ENCODE data around the gene GOLGA6B. TPM values are rescaled to one million over a fixed set of nuclear protein-coding genes. Genes with fewer than 3 reads are reported as not detected.
"Not testable (repeated sequence)": the region's sequence is repeated elsewhere in the genome, so short reads cannot be mapped to it uniquely, and the experiment has no call there.

The GOLGA6B gene, protein sequence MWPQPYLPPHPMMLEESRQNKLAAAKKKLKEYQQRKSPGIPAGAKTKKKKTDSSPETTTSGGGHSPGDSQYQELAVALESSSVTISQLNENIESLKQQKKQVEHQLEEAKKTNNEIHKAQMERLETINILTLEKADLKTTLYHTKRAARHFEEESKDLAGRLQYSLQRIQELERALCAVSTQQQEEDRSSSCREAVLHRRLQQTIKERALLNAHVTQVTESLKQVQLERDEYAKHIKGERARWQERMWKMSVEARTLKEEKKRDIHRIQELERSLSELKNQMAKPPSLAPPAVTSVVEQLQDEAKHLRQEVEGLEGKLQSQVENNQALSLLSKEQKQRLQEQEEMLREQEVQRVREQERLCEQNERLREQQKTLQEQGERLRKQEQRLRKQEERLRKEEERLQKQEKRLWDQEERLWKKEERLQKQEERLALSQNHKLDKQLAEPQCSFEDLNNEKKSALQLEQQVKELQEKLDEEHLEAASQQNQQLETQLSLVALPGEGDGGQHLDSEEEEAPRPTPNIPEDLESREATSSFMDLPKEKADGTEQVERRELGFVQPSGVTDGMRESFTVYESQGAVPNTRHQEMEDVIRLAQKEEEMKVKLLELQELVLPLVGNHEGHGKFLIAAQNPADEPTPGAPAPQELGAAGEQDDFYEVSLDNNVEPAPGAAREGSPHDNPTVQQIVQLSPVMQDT
- 1 to 10 TPM in 1 of 2 donors, not detected in 1; 1.1 TPM for total RNA-seq

DNA sequence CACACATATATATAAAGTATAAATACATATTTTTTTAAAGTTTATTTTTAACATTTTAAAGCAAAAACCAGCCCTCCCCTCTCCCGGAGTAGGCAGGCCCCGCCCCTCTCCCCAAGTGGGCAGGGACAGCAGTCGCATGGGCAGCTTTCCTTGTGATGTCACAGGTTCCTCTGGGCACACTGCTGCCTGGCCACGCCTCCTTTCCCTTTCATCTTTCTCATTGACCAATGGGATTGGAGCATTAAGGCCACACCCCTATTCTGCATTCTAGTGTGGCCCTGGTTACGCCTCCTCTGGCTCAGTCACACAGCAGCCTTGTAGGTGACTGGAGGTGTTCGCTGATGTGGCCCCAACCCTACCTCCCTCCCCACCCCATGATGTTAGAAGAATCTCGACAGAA is at the start of gene GOLGA6B:
GOLGA6B (plus strand) TSS at position 301 of the 400 bp plus-strand sequence; CDS start at position 342, 41 bp downstream.
- H3K9me3 Mint-ChIP-seq; ATAC-seq; H3K27ac Mint-ChIP-seq; H3K36me3 Mint-ChIP-seq; DNase-seq (ENCODE audit: low spot score in 2 of 2): not testable (repeated sequence)

DNA sequence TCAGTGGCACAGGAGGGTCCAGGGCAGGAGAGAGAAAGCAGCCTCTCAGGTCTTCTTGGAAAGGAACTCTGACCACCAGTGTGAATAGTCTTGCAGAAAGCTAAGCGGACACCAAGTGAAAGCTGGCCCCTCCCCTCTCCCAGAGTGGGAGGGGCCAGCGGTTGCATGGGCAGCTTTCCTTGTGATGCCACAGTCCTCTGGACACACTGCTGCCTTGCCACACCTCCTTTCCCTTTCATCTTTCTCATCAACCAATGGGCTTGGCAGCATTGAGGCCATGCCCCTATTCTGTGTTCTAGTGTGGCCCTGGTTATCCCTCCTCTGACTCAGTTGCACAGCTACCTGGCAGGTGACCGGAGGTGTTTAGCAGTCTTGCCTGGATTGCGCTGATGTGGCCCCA is 49.7 kb upstream of the GOLGA6B start:
- peak in 1 of 2 donors; percentile 25 for ATAC-seq
- no peaks in the 10 kb centered on the region for H3K9me3 Mint-ChIP-seq

DNA sequence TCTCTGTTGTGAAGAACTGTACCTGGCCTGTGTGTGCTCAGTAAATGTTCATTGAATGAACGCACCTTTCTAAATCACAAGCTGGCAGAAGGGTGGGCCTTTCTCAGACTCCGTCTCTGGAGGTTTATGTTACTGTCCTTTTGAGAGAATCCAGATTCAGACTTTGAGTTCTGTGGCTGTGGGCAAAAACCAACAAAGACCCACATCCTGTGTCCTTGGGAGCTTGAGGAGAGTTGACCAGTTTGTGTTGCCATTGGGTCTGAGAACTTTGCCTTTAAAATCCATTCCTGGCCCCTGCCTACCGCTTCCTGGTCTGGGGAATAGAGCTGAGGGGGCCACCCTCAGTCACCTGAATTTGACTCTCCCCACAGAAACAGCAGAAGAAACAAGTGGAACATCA is 46.4 kb upstream of the GOLGA6B start:
- ATAC-seq; H3K9me3 Mint-ChIP-seq; H3K36me3 Mint-ChIP-seq; H3K27ac Mint-ChIP-seq; DNase-seq (ENCODE audit: low spot score in 2 of 2): not testable (repeated sequence)

More for the DNA sequence above, 49.7 kb upstream of the GOLGA6B start:
- DNase-seq (ENCODE audit: low spot score in 2 of 2) = no peak
- no peaks in the 10 kb centered on the region for H3K36me3 Mint-ChIP-seq
- no peak overlapping the region for H3K27ac Mint-ChIP-seq

DNA sequence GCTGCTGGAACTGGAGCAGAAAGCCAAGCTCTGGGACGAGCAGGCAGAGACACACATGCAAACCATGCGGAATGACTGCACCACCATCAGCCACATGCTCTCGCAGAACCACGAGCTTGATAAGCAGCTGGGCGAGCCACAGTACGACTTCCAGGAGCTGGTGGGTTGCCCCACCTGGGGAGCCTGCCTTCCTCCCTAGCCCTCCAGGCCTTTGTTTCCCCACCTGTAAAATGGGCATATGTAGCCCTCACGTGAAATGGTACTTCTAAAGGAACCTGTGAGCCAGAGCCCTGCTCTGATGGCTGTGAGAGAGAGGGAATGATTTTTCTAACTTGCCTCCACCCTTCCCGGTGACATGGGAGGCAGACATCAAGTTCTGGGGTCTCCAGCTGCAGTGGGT is 44.6 kb upstream of the GOLGA6B start:
- no peak for ATAC-seq
- Mint-ChIP-seq H3K27ac (no peak overlapping the region), H3K9me3 (no peaks in the 10 kb centered on the region), H3K36me3 (no peaks in the 10 kb centered on the region)
- no peak for DNase-seq (ENCODE audit: low spot score in 2 of 2)

DNA sequence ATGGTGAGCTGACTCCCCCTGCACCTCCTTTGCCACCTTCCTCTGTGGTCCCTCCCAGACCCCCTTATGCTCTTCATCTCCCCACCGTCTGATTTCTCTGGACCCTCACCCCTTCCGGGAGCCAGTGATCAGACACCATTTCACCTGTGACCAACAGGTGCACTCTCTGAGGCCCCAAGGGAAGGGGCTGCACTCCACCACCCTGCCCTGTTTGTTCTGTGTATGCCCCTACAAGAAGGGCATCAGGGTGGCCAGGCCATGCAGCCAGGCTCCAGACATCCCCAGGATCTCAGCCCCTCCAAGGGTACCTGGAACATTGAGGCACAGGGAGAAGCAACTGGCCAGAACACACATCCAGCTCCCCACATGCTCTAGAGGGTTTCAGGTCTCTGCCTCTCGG is 42.2 kb upstream of the GOLGA6B start:
- not testable (repeated sequence) for ATAC-seq; H3K9me3 Mint-ChIP-seq; H3K27ac Mint-ChIP-seq; DNase-seq (ENCODE audit: low spot score in 2 of 2); H3K36me3 Mint-ChIP-seq

DNA sequence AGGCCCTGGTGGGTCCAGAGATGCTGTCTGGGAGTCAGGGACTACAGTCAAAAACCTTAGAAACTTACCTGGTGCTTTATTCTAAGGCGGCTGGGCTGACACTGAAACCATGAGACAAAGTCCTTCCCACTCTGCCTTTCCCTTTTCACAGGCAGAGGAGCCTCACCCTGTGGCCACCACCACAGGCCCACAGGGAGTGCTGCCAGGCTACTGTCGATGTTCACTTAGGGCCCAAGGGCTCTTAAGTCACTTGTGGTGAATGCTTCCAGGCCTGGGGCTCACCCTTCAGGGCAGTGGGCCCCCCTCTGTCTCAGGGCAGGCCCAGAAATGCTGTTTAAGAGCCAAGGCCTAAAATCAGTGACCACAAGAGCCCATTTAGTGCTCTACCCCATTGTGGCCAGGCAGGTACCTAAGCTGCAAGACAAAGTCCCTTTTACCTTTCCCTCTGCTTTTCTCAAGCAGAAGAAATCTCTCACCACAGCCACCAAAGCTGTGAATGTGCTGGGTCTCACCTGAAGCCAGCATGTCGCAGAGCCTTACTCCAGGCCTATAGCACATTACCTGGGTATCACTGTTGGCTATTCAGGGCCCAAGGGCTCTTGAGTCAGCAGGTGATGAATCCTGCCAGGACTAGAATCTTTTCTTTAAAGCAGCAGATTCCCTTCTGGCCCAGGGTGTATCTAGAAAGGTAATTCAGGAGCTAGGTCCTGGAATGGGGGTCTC is 39.5 kb upstream of the GOLGA6B start:
- Mint-ChIP-seq H3K9me3 (no peaks in the 10 kb centered on the region), H3K27ac (no peak overlapping the region), H3K36me3 (no peaks in the 10 kb centered on the region)
- ATAC-seq (no peak), DNase-seq (ENCODE audit: low spot score in 2 of 2) (no peak)

DNA sequence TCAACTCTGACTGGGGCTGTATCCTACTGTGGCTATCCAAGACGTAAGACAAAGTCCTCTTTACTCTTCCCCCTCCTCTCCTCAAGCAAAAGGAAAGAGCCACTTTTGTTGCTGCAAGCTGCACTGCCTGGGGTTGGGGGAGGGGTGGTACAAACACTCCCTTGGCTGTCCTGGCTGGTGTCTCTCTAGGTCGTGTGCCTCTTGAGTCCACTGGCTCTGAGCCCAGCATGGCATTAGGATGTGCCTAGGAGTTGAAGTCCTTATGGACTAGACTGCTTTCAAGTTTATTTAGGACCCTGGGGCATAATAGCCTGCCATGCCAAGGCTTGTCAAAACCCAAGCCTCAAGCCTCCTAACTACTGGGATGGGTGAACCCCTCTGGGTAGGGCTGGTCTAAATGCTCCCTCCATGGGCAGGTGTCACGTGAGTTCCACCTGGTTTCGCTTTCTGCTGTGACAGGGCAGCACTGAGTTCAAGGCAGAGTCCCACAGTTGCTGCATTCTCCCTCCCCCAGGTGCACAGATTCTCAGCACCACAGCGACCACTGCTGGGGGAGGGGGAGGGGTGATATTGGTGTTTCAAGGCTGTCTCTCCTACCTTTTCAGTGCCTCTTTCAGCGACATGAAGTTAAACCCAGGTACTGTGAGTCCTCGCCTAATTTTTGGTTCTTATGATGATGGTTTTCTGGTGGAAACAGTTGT is 38.8 kb upstream of the GOLGA6B start:
- H3K36me3 Mint-ChIP-seq; H3K27ac Mint-ChIP-seq; H3K9me3 Mint-ChIP-seq; DNase-seq (ENCODE audit: low spot score in 2 of 2): not testable (repeated sequence)
- peak; percentile 13 to 34 for ATAC-seq

DNA sequence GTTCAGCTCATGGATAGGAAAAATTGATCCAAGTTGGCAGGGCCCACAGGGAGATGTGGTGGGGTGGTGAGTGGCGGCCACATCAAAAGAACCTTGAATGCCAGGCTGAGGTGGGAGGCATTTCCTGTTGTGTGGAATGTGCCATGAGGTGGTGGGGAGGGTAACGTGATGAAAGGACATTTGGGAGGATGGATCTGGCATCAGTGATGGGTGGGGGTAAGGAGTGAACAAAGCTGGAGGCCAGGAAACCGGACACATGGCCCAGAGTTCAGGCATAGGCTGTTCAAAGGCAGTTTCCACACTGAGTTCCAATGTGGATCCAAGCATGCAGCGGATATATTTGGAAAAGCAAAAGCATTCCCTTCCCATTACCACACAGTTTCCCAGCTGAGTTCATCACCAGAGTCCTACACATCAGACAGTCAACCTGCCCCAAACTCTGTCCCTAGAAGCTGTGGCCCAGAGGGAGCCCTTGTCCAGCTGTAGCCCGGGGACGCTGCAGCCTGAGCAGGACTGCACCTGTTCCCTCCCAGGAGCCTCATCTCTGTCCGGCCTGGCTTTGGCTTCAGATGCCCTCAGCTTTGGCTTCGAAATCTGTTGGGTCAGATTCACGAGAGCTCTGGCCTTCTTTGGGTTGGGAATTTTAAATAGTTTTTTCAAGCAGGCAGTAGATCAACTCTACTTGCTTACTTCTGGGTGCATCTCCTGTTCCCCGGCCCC is 37.8 kb upstream of the GOLGA6B start:
- Mint-ChIP-seq H3K9me3 (no peaks in the 10 kb centered on the region), H3K27ac (peak overlapping the region in 1 of 2 donors; percentile 67), H3K36me3 (no peaks in the 10 kb centered on the region)
- no peak for ATAC-seq
- no peak for DNase-seq (ENCODE audit: low spot score in 2 of 2)

DNA sequence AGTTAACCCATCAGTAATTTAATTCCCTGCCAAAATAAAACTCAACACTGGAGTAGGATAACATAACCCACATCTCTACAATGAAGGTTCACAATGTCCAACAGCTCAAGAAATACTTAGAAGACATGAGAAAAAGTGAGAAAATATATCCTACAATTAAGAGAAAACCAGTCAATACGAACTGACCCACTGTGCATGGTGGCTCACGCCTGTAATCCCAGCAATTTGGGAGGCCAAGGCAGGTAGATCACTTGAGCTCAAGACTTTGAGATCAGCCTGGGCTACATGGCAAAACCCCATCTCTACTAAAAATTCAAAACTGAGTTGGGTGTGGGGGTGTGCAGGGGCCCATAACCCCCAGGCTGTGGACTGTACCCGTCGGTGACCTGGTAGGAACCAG is 30.6 kb upstream of the GOLGA6B start:
- H3K27ac Mint-ChIP-seq; H3K9me3 Mint-ChIP-seq; H3K36me3 Mint-ChIP-seq; DNase-seq (ENCODE audit: low spot score in 2 of 2); ATAC-seq: not testable (repeated sequence)

DNA sequence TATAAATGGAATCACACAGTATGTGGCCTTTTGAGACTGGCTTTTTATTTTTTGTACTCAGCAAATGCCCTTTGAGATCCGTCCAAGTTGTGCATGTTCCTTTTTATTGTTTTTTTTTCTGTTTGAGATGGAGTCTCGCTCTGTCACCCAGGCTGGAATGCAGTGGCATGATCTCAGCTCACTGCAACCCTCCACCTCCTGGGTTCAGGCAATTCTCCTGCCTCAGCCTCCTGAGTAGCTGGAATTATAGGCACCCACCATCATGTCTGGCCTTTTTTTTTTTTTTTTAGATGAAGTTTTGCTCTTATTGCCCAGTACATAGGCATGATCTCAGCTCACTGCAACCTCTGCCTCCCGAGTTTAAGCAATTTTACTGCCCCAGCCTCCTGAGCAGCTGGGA is 28.3 kb upstream of the GOLGA6B start:
- H3K27ac Mint-ChIP-seq; H3K9me3 Mint-ChIP-seq; H3K36me3 Mint-ChIP-seq; ATAC-seq; DNase-seq (ENCODE audit: low spot score in 2 of 2): not testable (repeated sequence)

DNA sequence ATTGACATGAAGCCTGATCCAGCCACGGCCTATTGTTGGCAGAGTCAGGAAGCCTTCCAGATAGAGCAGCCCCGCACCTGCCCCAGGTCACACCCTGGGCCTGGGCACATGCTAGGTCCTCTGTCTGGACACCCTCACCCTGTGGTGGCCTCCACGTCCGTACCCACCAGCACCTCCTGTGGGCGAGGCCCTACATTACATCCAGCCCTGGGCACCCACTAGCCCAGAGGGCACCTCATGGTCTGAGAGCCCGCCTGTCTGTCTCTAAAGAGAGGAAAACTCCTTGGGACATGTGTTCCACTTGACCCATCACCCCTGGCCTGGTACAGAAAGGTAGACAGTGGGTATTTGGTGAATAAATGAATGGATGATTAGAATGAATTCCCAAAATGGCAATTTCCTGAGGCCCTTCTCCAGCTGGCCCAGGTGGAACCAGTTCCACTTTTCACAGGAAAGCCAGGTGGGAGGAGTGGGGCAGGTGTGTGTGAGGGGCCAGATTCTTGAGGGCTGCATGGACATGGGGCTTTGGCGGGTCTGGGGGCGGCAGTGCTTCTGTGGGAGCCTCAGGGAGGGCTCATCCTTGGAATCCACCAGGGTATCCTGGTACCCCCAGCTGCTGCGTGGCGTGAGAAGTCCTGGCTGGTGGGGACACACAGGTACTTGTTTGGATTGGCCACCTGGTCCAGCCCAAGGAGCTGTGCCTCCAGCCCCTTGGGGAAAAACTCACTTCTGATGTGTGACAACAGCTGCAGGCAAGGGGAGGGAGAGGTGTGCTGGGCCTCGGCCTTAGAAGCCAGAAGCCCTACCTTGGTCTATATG is 26.0 kb upstream of the GOLGA6B start:
- DNase-seq (ENCODE audit: low spot score in 2 of 2) (peak in 1 of 2 donors; percentile 36), ATAC-seq (peak in 1 of 2 donors; percentile 41)
- not testable (repeated sequence) for H3K27ac Mint-ChIP-seq, H3K9me3 Mint-ChIP-seq, H3K36me3 Mint-ChIP-seq

DNA sequence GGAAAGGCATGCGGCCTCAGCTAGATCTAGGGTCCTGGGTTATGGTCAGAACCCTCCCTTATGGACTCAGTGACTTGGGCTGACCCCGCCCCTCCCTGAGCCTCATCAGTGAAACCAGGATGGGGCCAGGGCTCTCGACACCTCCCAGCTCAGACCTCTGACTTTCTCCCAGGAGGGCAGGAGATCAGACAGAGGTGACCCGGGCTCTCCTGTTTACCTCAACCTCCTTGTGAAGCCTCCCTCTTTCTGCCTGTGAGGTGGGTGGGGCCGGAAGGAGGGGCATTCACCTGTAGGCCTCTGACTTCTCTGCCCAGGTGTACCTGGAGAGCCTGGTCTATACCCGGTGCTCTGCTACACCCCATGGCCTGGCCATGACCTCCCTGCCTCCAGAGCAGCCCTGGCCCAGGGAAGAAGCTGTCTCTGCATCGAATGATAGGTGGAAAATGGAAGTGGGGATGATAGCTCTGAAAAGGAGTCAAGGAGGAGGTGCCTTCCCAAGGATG is 25.4 kb upstream of the GOLGA6B start:
- ATAC-seq; H3K27ac Mint-ChIP-seq; H3K36me3 Mint-ChIP-seq; H3K9me3 Mint-ChIP-seq; DNase-seq (ENCODE audit: low spot score in 2 of 2): not testable (repeated sequence)

DNA sequence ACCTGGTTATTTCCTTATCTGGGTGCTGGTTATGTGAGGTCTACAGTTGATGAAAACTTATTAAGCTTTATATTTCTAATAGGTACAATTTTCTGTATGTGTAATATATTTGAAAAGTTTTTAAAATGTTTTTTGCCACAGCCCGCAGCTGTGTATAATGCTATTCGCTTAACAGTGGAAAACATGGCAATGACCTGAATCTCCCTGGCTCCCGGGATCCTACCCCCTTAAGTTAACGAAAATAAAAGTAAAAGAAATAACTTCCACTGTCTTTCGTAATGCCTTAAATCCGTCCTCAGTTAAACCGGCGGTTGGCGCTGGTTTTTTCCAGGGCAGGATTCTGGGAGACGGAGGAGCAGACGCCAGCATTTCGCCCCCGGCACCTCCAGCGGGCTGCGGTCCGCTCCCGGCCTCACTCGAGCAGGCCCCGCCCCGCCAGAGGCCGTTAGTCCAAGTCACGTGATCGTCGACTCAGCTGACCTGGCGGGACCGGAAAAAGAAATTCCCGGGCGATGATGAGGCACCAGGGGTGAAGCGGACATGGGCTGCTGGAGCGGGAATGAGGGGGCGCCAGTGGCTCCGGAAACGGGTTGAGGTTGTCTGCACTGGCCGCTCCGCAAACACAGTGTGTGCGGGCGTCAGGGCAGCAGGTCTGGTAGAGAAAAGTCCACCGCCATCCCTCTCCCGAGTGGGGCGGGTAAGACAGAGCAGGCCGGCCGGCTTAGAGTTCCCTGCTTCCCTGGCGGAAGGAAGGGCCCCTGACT is 17.8 kb upstream of the GOLGA6B start:
- H3K36me3 Mint-ChIP-seq, H3K9me3 Mint-ChIP-seq: not testable (repeated sequence)
- ATAC-seq = peak; percentile 89 to 91
- peak overlapping the region; percentile 85 to 93 for H3K27ac Mint-ChIP-seq
- peak; percentile 73 to 84 for DNase-seq (ENCODE audit: low spot score in 2 of 2)

DNA sequence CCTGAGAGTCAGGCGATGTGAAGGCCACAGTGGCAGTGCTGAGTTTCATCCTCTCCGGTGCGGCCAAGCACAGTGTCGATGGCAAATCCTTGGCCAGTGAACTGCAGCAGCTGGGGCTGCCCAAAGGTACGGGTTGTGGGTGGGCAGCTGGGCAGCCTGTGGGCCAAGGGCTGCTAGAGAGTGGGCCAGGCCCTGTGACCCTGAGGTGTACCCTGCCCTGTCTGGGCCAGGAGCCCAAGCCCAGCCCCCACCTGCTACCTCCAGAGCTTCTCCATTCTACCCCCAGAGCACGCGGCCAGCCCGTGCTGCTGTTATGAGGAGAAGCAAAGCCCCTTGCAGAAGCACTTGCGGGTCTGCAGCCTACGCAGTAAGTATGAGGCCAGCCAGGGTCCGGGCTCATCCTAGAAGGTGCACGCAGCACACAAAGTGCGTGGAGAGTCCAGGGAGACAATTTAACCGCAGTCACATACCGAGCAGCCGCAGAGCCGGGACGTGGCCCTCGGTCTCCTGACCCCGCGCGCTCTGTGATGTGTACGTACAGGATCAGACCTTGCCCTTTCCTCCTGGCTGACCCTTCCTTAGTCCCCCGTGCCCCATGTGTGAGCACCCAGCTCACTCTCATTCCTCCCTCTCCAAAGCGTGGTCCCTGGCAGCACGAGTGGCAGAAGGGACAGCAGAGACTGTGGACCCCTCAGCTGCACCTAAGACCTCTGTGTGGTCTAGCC is 14.6 kb upstream of the GOLGA6B start:
- not testable (repeated sequence) for H3K27ac Mint-ChIP-seq; DNase-seq (ENCODE audit: low spot score in 2 of 2); ATAC-seq; H3K36me3 Mint-ChIP-seq; H3K9me3 Mint-ChIP-seq

Measured in activated naive CD4-positive, alpha-beta T cell treated with anti-CD3 and anti-CD28 coated beads, Interleukin-2, amount 50 U/mL, for 72 hours (primary cell).